Measurements from ENCODE around the gene TRMT61A. TPM values are rescaled to one million over a fixed set of nuclear protein-coding genes. Genes with fewer than 3 reads are reported as not detected.

TRMT61A gene
- total and polyA plus RNA-seq, 2 of the 4 experiments (the other 2 are of a cell fraction), result 5.7 to 16.2 TPM

DNA sequence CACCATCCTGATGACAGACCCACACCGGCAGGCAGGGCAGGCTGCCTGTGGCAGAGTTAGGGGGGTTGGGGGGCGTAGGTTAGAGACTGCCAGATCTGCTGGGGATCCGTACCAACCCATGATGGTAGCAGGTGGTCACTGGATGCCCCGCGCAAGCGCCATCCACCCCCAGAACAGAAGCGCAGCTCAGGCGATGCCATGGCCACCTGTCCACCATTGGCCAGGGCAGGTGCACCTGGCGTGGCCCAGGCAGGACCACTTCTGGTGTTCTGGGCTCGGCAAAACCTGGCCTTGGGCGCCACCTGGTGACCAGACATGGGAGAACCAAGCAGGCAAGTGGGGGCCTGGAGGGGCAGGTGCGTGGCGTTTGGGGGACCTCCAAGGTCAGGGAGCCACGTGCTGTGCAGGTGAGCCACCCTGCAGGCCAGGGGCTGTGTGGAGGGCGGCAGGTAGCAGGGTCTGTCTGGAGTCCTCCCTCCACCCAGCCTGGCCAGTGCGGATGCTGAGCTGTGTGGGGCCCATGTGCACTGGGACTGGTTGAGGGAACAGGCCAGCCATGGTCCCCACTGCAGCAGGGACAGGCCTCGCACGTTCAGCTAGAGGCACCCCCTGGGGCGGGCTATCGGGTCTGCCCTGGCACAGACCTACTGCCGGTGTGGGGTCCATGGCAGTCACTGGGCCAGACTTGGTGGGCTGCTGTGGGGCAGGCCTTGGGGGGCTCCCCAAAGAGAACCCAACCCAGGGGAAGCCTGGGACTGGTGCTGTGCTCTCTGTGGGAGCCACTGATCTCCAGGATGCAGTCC lies 17.9 kb downstream of the TRMT61A start:
- CTCF ChIA-PET, result interaction anchor here (1.1 kb wide), 1 partner anchor 28 kb away, joined by 3 read pairs; no protein-coding TSS in a partner anchor
- Histone ChIP-seq H2AK5ac (ENCODE audit: low read depth, low read length) (no peak overlapping the region), H3K56ac (ENCODE audit: extremely low read depth, insufficient read depth, low read length) (no peak overlapping the region), H3K18ac (ENCODE audit: low read depth, low read length) (no peak overlapping the region), H3K9me3 (ENCODE audit: control insufficient read depth, insufficient read depth, low read length) (no peaks in the 10 kb centered on the region), H3K27me3 (ENCODE audit: control insufficient read depth, insufficient read depth, low read length) (no peaks in the 10 kb centered on the region), H4K91ac (ENCODE audit: insufficient read depth, low read depth, low read length) (no peak overlapping the region), H2AK9ac (replicated peaks; ENCODE audit: low read depth, low read length, poor library complexity) (peak overlapping the region; percentile 77), H4K8ac (ENCODE audit: low read depth in 2 of 2, low read length in 2 of 2) (no peak overlapping the region), H3K4me1 (ENCODE audit: control insufficient read depth, insufficient read depth, low read length) (peaks cover 10% of the 10 kb centered on the region), H3K4me2 (ENCODE audit: low read depth, low read length) (no peak overlapping the region), H2BK5ac (ENCODE audit: low read depth, low read length, poor library complexity, severe bottlenecking) (no peak overlapping the region), H3K9ac (ENCODE audit: low read depth, low read length) (no peak overlapping the region), H3K36me3 (ENCODE audit: control insufficient read depth, insufficient read depth, low read length) (no peaks in the 10 kb centered on the region), H2BK15ac (ENCODE audit: low read depth, low read length) (no peak overlapping the region), H3K4me3 (ENCODE audit: insufficient read depth, low read depth, low read length) (no peak overlapping the region), H2BK20ac (ENCODE audit: low read depth, low read length) (no peak overlapping the region), H3K9me1 (ENCODE audit: insufficient read depth, low read length) (peaks cover 3% of the 10 kb centered on the region; the same call in 1 of the 2 replicates), H3K79me1 (ENCODE audit: low read depth in 1 of 2, low read length in 2 of 2) (peaks cover 0 to 4% of the 10 kb centered on the region in 2 experiments; a peak in 2 of 4 replicates), H3K23ac (ENCODE audit: low read depth, low read length) (no peak overlapping the region), H2BK120ac (ENCODE audit: low read depth, low read length) (no peak overlapping the region), H3K4ac (ENCODE audit: low read depth, low read length) (no peak overlapping the region), H4K20me1 (ENCODE audit: insufficient read depth, low read length) (peaks cover 8% of the 10 kb centered on the region; the same call in 1 of the 2 replicates), H2AFZ (replicated peaks; ENCODE audit: low read length, poor library complexity) (no peak overlapping the region), H3K14ac (replicated peaks; ENCODE audit: low read depth, low read length) (no peak overlapping the region), H3K27ac (ENCODE audit: insufficient read depth, low read length) (no peak overlapping the region), H4K5ac (ENCODE audit: low read depth, low read length) (no peak overlapping the region)
- BruUV-seq (replicated peaks), result no TSS peak
- intact Hi-C loops (cut with micrococcal nuclease), result loop anchor here (1.0 kb wide), 2 partner anchors 29 to 47 kb away; no protein-coding TSS in a partner anchor
- in situ Hi-C loops (cut with MboI; ENCODE audit: low sequenced_read_pairs), result no loop called here
- dilution Hi-C loops (cut with HindIII; ENCODE audit: low sequenced_read_pairs, unreplicated experiment), result no loop called here
- POLR2A ChIA-PET (ENCODE audit: unreplicated experiment), result no interaction called here
- WGBS, 2 experiments (ENCODE audit: extremely low coverage in 2 of 2, insufficient read length in 1 of 2), result 15% methylated on average over 9 of the region's 21 CpGs; no CpG with 5 or more reads in 1 of the 2 experiments
- DNase-seq (no peak), ATAC-seq (ENCODE audit: low read depth) (peak; percentile 80)
- TF ChIP-seq MAZ (IDR thresholded peaks at IDR 0.05; ENCODE audit: borderline replicate concordance, low read depth, low read length), result peak; percentile 72; the same call in 1 of the 2 replicates
- TF ChIP-seq, protein P1, sequence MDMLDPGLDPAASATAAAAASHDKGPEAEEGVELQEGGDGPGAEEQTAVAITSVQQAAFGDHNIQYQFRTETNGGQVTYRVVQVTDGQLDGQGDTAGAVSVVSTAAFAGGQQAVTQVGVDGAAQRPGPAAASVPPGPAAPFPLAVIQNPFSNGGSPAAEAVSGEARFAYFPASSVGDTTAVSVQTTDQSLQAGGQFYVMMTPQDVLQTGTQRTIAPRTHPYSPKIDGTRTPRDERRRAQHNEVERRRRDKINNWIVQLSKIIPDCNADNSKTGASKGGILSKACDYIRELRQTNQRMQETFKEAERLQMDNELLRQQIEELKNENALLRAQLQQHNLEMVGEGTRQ (IDR thresholded peaks at IDR 0.05; ENCODE audit: low read depth, low read length), result no peak
- TF ChIP-seq CEBPB (IDR thresholded peaks at IDR 0.05; ENCODE audit: low read depth, low read length), result no peak
- no peak for TF ChIP-seq FOS (IDR thresholded peaks at IDR 0.05; ENCODE audit: low read depth, low read length)
- TF ChIP-seq MAFK (IDR thresholded peaks at IDR 0.05; ENCODE audit: low read depth, low read length), result no peak
- TF ChIP-seq BHLHE40 (IDR thresholded peaks at IDR 0.05; ENCODE audit: low read depth, low read length), result no peak
- TF ChIP-seq RFX5 (IDR thresholded peaks at IDR 0.05; ENCODE audit: low read depth, low read length), result no peak
- TF ChIP-seq RAD21 (IDR thresholded peaks at IDR 0.05; ENCODE audit: low read length), result peak; percentile 91
- peak; percentile 38 for TF ChIP-seq RCOR1 (IDR thresholded peaks at IDR 0.05; ENCODE audit: insufficient replicate concordance, low read length)
- TF ChIP-seq POLR2A (IDR thresholded peaks at IDR 0.05; ENCODE audit: low read depth, low read length), result no peak
- TF ChIP-seq CHD1 (IDR thresholded peaks at IDR 0.05; ENCODE audit: low read depth, low read length), result no peak
- TF ChIP-seq MXI1 (IDR thresholded peaks at IDR 0.05; ENCODE audit: borderline replicate concordance, low read depth, low read length), result no peak
- TF ChIP-seq, protein P2, sequence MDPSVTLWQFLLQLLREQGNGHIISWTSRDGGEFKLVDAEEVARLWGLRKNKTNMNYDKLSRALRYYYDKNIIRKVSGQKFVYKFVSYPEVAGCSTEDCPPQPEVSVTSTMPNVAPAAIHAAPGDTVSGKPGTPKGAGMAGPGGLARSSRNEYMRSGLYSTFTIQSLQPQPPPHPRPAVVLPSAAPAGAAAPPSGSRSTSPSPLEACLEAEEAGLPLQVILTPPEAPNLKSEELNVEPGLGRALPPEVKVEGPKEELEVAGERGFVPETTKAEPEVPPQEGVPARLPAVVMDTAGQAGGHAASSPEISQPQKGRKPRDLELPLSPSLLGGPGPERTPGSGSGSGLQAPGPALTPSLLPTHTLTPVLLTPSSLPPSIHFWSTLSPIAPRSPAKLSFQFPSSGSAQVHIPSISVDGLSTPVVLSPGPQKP (IDR thresholded peaks at IDR 0.05; ENCODE audit: borderline replicate concordance, low read depth, low read length), result no peak
- TF ChIP-seq SMC3 (IDR thresholded peaks at IDR 0.05; ENCODE audit: low read depth, low read length), result peak; percentile 81
